Retinal pigment epithelial cell (primary cell): ENCODE data around the gene POFUT2.
A peak's percentile ranks its signal among the peaks of the same experiment; 100 is the strongest.

Experiments used
- DNase-seq: peaks from one replicate; pipeline ENCODE4 v3.0.0-alpha.2; 2010; ENCODE audit warnings: low read depth
- H3K4me3 ChIP-seq: 2 replicates; pipeline ENCODE4 v1.5.1; 2011; ENCODE audit warnings: mild to moderate bottlenecking, low read length, control low read depth, moderate library complexity
- CTCF ChIP-seq: conservative IDR thresholded peaks from 2 replicates; pipeline ENCODE4 v1.5.1; 2011; ENCODE audit warnings: low read depth, low read length, control low read depth, inconsistent platforms

The POFUT2 gene

DNA sequence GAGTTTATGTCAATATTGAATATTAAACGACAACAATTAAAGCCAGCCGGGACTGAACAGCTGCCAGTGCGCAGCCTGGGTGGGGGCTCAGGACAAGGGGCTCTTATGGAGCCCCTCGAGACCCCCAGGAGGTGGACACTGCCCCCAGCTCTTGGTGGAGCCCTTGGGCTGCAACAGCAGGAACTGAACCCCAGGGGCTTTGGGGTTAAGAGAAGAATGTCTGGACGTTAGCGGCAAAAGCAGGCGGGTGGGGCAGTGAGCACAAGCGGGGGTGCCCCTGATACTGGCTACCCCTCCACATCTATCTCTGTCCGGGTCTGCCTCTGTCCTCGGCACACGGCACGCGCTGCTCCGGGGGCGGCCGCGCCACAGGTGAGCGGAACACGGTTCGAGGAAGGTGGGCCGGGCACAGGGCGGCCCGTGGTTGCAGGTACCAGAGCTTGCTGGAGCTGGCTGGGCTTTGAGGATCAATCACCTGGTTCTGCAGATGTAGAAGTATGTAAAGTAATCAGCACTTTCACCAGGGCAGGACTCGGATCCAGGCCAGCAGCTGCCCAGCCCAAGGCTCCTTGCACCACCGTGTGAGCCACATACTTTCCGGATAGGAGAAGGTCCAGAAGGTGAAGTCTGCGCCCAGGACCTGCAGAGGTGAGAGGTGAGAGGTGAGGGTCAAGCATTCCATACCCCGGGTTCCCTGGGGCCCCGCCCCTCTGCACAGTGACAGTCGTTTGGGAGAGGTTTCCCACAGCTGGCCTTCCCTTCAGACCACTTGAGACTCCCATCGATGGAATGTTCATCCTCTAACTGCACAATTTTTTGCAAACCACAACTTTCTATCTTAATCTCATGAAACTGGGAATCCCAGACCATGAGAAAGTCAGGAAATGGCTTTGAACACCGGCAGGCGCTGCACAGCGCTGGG is 12.4 kb upstream of the POFUT2 start:
- no peak overlapping the region for H3K4me3 ChIP-seq
- DNase-seq, result peak; percentile 72
- TF ChIP-seq CTCF, result no peak

GRCh38 chr21:45299026-45299863 is 11.6 kb upstream of the POFUT2 start:
- TF ChIP-seq CTCF, result no peak
- no peak overlapping the region for H3K4me3 ChIP-seq
- DNase-seq, result no peak

DNA sequence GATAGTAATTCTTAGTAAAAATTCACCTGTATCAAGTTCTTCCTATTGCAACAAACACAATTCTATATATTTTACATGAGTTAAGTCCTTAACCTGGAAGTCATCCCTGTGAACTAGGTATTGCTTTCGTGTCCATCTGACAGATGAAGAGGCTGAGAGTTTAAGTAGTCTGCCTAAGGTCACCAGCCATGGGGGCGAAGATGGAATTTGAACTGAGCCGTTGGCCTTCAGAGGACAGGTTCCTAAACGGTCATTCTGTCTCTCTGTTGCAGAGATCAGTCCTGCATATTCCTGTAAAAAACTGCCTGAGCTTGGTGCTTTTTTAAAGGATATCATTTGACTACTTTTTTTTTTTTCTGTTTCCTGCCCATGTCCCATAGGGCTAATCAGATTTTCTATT is 10.2 kb upstream of the POFUT2 start:
- no peak for TF ChIP-seq CTCF
- DNase-seq, result no peak
- H3K4me3 ChIP-seq, result no peak overlapping the region

DNA sequence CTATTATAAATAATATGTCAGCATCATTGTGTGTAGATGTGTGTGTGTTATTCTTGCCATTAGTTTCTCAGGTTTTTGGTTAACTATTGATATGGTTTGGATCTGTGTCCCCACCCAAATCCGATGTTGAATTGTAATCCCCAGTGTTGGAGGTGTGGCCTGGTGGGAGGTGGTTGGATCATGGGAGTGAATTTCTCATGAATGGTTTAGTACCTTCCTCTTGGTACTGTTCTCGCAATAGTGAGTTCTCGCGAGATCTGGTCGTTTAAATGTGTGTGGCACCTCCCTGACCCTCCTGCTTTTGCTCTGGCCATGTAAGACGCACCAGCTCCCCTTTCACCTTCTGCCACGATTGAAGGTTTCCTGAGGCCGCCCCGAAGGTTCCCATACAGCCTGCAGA is 9.6 kb upstream of the POFUT2 start:
- DNase-seq, result no peak
- no peak overlapping the region for H3K4me3 ChIP-seq
- no peak for TF ChIP-seq CTCF

- no peak for TF ChIP-seq CTCF
- no peak overlapping the region for H3K4me3 ChIP-seq
- no peak for DNase-seq
Observed at GRCh38 chr21:45296638-45297037, 8.9 kb upstream of the POFUT2 start.

DNA sequence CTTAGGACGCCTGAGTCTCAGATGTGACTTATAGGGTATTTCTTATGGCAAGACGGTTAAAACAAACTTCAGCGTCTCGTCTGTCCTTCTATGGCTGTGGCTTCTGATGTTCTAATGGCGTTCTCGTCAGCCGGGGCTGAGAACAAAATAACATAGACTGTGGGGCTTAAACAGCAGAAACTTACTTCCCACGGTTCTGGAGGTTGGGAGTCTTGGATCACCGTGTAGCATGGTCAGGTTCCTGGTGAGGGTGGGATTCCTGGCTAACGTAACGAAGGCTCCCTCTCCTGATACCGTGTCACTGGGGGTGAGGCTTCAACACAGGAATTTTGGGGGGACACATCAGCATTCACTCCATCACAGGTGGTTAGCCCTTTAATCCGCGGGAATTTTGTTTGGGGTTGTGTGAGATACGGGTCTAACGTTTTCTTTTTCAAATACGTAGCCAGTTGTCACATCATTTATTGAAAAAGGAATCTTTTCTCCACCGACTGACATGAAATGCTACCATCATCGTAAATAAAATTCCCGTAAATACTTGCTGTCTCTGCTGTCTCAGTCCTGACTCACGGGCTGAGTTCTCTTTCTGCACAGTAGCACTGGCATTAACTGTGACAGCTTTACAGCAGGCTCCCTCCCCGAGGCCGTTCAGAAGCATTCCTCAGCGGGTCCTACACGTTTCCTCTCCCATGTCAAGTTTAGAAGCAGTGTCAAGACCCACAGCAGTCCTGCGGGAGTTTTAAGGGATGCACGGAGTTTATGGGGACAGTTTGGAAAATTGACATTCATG is 8.1 kb upstream of the POFUT2 start:
- TF ChIP-seq CTCF, result no peak
- DNase-seq, result no peak
- H3K4me3 ChIP-seq, result no peak overlapping the region
